Measurements from ENCODE around the gene POLE3.
"Not testable (repeated sequence)": the region's sequence is repeated elsewhere in the genome, so short reads cannot be mapped to it uniquely, and the experiment has no call there.

Gene POLE3, protein sequence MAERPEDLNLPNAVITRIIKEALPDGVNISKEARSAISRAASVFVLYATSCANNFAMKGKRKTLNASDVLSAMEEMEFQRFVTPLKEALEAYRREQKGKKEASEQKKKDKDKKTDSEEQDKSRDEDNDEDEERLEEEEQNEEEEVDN

DNA sequence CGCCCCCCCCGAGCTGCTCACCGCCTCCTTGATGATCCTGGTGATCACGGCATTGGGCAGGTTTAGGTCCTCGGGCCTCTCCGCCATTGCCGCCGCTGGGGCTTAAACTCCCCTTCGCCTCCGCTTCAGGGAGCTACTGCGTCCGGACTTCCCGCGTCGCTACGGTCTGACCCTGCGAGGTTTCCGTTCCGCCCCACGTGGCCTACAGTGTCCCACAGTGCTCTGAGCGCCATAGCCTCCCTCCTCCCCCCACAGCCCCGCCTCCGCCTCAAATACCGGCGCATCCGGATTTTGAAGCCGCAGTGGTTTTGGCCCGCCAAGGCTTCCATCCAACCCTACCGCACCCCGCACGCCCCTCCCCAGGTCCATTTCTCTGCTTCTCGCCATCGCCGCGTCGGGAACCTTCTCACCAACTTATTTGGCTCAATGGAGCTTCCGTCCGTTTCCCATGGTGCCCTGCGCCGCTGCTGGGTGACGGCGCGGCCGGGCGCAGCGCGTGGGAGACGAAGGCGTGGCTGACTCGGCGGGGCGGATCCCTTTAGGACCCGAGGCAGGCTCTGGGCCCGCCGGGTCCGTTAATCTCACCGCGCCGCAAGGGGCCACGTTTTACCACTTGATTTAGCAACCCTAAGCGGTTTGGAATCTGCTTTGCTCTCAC, at the start of gene POLE3, which contains the start of gene C9orf43:
POLE3 (minus strand) TSS at position 469 of the 658 bp plus-strand sequence; CDS start at position 87, 382 bp downstream.
C9orf43 (plus strand) TSS at position 541 of the 658 bp plus-strand sequence. CDS start 2,747 bp downstream, outside the sequence.
- DNase-seq (ENCODE audit: low read depth) = peak; percentile 91

DNA sequence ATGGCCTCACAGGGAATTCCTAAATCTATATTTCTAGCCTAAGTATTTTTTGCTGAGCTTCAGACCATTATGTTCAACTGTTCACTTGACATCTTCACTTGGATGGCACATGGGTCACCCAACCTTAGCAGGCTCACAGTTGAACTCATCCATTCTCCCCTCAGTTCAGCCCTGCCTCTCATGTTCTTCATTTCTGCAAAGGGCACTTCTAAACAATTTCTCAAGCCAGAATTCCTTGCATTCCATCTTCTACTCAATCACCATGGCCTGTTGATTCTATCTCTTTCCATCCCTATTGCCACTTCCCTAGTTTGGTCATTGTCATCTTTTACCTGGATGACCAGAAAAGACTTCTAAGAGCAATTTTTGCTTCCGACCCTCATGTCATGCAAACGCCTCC, 45.8 kb upstream of the POLE3 start:
- no peak for DNase-seq (ENCODE audit: low read depth)

DNA sequence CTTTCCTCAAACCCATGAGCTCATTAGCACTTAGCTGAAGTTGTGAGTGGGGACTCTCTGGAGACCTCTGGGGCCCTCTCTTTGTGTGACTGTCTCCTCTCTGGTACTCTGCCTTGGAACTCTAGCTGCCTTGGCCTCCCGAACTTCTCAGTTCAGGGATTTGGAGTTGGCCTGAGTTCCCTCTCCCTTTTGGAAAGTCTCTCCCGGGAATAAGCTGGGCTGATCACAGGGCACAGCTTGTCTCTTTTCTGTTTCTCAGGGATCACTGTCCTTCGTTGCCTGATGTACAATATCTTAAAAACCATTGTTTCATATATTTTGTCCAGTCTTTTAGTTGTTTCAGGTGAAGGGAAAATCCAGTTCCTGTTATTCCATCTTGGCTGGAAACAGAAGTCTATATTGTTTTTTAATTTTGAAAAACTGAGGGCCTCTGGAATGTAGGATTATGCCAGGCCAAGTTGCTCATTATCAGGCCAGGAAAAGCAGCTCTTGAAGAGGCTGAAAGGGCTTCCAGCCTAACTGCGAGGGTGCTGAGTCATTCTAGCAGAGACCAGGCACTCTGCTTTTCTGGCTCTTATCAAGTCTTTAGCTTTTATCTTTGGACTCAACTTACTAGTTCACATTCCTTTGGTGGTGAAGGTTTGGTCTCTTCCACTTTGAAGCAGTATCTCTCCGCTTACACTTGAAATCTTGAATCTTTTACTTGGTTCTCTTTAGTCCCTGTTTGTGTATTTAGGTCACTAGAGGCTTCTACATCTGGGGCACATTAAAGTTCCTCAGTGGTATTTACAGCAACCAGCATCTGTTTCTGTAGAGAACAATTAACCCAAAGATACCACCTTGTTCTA, 44.7 kb upstream of the POLE3 start:
- DNase-seq (ENCODE audit: low read depth) = peak; percentile 69

DNA sequence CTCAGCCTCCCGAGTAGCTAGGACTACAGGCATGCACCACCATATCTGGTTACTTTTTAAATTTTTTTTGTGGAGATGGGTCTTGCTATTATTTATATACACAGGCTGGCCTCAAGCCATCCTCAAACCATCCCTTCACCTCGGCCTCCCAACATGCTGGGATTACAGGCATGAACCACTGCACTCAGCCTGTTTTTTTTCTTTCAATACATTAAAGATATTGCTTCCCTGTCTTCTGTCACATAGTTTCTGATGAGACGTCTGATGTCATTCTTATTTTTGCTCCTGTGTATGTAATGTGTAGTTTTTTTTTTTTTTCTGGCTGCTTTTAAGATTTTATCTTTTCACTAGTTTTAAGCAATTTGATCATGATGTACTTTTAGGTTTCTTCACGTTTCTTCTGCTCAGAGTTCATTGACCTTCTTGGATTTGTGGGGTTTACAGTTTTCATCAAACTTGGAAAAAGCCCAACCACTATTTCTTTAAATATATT, 41.7 kb upstream of the POLE3 start:
- no peak for DNase-seq (ENCODE audit: low read depth)

DNA sequence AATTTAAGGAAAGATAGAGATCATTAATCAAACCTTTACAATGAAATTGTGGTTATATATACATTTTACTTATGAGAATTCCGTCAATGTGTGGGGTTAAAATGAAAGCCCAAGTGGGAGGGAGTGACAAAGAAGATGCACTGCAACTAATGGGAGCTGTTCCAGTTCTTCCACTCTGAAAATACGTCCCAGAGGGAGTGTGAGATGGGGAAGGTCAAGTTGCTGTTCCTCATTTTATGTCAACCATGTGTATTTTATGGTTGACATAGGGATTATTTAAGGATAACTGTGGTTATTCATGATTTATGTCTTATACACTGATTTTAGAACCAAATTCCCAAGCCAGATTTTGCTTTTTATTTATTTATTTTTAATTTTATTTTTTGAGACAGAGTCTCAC, 38.9 kb upstream of the POLE3 start:
- DNase-seq (ENCODE audit: low read depth) = no peak

DNA sequence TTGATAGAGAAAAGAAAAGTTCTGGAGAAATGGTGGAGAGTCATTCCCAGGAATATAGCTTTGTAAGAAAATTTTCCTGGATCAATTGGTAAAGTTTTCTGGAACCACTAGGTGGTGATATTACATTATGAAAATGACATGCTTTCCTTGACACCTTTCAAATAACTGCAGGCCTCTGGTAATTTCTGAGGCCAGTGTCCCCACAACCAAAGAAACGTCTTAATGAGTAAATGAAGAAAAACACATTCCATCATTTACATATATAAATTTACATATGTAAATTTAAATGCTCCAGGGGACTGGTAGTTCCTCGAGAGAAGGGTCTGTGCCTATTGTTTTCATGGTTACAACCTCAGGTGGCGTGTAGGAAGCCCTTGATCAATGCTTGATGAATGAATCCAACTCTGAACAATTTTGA, 35.9 kb upstream of the POLE3 start:
- no peak for DNase-seq (ENCODE audit: low read depth)

DNA sequence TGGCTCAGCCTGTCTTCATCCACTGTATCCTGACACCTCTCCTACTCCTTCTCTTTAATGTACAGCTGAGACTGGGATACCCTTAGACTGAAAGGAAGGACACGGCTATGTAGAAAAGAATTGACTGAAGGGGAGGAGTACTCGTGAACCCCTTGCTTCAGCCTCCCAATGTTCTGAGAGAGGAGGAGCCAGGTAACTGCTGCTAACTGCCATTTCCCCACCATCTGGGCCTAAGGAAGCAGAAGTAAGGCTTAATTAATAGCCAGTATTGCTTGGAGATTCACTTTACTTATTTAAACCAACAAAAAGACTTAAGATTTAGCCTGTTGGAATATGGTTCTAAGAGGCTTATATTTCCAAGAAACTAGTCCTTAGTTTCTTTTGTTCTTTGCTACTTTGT, 34.3 kb upstream of the POLE3 start:
- no peak for DNase-seq (ENCODE audit: low read depth)

DNA sequence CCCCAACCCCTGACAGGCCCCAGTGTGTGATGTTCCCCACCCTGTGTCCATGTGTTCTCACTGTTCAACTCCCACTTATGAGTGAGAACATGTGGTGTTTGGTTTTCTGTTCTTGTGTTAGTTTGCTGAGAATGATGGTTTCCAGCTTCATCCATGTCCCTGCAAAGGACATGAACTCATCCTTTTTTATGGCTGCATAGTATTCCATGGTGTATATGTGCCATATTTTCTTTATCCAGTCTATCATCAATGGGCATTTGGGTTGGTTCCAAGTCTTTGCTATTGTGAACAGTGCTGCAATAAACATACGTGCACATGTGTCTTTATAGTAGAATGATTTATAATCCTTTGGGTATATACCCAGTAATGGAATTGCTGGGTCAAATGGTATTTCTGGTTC, 27.2 kb upstream of the POLE3 start:
- not testable (repeated sequence) for DNase-seq (ENCODE audit: low read depth)

DNA sequence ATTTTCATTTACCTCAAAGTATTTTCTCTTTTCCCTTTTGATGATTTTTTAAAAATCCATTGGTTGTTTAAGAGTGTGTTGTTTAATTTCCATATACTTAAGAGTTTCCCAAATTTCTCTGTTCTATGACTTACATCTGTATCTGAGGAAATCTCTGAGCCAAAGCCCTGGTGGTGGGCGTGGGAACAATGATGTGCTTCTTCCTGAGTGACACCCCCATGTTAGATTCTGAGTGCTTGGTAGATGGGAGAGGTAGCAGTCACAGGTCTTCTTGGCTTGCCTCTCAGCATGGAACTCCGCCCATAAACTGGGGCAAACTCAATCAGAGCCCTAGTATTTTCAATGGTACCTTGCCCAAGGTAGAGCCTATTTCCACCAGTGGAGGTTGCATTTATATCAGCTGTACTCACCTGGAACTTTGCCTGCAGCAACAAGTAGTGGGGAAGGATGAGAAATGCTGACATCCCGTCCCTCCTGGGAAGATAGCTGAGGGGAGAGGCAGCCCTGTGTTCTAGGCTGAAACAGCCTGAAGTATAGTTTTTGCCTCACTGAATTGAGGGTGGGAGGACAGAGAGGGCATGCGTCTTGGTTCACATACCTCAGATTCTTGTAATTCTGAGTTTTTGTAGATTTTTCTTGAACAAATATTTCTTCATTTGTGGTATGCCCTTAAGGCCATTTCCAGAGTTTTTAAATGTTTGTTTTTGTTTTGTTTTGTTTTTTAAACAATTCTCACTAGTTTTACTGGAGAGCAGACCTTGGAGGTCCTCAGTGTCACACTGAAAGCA, 26.4 kb upstream of the POLE3 start:
- no peak for DNase-seq (ENCODE audit: low read depth)

DNA sequence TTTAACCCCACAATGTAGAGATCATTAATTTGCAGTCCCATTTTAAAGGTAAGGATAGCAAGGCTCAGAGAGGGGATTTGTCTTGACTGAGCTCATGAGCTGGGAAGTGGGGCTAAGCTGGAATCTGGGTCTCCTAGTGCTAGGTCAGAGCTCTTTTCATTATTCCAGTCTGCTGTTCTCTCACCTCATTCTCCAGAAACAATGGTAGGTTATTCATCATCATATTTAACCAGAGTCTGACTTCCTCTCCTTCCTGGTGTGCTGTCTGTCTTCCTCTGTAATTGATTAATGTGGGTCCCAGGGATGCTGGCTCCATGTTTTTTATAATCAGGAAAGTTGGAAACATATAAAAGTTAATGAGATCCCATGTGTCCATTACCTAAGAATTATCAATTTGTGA, 20.7 kb upstream of the POLE3 start:
- no peak for DNase-seq (ENCODE audit: low read depth)

DNA sequence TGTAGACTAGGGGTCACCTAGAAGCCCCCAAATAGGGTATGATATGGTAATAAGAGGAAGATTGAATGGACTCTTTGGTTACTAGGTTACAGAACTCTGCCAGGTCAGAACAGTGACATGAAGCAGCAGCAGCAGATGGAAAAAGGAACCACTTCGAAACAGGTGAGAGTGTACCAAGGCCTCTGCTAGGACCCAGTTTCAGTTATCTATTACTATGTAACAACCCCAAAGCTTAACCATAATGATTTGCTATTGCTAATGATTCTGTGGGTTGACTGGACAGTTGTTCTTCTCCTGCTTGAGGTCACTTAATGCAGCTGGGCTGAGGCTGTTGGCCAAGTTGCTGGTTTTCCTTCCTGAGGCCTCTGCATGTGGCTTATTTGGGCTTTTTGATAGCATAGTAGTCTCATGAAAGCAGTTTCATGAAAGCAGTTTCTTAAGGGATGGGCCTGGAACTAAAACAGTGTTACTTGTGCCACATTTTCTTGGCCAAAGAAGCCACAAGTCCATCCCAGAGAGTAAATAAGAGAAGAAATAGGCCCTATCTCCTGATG, 17.7 kb upstream of the POLE3 start:
- DNase-seq (ENCODE audit: low read depth) = no peak

DNA sequence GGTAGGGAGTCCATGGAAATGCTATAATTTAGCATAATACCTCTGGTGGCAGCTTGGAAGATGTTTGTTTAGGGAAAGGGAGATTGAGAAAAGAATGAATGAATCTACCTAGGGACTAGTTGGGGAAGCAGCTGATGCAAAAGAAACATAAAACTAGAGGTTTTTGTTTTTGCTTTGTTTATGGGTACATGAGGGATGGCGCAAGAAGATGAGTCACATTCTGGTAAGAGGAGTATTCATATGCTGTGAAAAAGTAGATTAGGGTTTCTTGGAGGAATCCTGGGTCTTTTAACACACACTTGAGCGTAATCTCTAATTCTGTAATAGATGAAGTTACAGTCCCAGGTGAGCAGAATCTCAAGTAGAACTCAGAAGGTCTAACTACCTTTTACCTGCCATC, 17.2 kb upstream of the POLE3 start:
- DNase-seq (ENCODE audit: low read depth) = no peak

DNA sequence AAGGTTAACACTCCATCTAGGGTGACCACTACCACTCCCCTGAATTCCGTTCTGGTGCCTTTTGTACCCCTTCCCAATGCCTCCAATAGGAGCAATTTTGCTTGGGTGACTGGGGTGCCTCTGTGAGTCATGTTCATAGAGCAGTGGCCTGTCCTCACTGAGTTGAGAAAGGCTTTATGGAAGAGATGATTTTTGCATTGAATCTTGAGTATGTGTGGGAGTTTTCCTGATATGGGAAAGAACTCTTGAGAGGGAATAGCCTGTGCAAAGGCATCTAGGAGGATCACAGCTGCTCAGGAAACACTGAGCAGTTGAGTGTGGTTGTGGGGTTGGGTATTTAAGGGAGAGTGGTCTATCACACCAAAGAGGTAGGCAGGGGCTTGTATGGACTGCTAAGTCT, 16.2 kb upstream of the POLE3 start:
- DNase-seq (ENCODE audit: low read depth) = no peak

DNA sequence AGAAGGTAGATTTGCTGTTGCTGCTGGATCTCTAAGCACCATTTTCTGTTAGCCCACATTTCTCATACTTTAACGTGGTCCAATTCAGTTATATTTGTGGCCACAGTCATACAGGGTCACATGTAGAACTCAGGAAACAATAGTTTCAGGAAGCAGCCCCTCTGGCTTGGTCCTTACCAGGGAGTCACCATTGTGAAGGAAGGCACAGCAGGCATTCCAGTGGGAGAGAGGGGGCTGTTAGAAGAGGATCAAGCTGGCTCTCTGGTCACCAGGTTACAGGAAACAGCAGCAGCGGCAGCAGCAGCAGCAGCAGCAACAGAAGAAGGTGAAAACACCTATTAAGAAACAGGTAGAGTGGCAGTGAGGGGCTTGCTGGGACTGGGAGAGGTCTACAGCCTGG, 14.6 kb upstream of the POLE3 start:
- no peak for DNase-seq (ENCODE audit: low read depth)

DNA sequence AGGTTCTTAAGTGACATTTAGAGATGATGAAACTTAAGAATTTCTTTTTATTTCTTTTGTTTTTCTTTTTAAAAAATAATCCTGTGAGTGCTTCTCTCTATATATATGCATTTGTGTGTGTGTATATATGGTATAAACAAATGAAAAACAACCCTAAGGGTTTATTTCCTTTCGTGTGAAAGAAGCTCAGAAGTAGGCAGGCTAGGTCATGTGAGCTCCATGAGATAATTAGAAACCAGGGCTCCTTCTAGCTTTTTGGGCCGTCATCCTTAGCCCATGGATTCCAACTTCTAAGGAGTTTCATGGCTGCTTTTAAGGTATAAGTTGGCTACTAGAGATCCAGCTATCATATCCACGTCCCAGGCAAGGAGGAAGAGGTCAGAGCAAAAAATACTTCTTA, 11.3 kb upstream of the POLE3 start:
- DNase-seq (ENCODE audit: low read depth) = no peak

DNA sequence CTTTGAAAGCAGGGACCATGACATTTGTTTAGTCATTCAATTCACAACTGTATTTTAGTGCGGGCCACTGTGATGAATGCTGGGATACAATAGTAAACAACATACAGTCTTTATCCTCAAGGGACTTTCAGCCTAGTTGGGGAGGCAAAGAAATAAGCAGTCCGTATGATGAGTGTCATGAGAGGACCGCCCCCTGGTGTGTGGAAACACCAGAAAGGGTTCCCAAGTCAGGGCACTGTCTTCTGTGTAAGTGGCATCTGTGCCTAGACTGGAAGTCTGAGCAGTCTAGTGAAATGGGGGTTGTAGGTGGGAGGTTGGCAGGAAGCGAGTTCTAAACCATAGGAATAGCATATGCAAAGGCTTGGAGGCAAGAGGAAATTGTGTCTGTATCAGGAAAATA, 6.9 kb upstream of the POLE3 start:
- DNase-seq (ENCODE audit: low read depth) = no peak

DNA sequence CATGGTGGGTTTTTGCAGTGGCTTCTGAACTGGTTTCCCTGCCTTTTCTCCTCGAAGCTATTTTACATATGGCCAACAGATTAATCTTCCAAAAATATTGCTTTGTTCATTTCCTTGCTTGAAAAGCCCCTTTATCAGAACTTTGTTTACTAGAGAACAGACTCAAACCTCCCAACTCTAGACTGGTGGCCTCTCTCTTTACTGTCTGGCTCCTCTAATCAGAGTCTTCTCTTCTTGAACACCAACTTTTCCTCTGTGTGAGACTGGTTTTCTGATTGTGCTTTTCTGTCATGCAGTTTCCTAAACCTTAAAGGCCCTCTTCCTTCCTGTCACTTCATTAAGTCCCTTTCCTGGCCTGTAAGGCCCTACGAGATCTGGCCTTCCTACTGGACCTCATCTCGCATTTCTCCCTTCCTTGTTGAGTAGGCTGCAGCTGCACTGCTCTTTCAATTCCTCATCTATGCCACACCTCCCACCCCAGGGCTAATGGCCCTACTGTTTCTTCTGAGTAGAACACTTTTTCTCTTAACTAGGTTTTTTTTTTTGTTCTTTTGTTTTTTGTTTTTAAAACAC, 5.8 kb upstream of the POLE3 start:
- DNase-seq (ENCODE audit: low read depth) = no peak

DNA sequence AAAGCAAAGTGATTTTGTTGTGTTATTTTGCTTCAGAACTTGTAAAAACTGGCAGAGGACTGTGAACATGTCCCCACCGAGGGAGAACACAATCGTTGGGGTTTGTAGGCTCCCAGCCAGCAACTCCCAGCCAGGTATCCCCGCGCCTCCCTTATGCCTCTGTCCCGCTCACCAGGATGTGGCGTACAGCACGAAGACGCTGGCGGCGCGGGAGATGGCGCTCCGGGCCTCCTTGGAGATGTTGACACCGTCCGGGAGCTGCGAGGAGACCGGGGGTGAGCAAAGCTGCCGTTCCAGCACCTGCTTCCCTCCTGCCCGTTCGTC, 630 bp downstream of the POLE3 start:
- DNase-seq (ENCODE audit: low read depth) = no peak

DNA sequence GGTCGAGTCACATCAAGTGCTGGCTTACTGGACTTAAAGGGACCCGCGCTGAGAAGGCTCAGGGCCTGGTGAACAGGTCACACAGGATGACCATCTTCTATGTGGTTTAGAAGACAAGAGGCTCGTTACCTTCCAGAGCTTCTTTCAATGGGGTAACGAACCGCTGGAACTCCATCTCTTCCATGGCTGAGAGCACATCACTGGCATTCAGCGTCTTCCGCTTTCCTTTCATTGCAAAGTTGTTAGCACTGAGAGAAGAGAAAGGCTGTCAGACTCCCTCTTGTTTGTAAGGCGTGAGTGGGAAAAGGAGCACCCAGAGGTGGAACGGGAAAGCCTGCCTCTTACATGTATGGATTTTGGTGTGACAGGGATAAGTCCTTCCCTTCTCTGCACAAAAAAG, 994 bp downstream of the POLE3 start:
- DNase-seq (ENCODE audit: low read depth) = no peak

DNA sequence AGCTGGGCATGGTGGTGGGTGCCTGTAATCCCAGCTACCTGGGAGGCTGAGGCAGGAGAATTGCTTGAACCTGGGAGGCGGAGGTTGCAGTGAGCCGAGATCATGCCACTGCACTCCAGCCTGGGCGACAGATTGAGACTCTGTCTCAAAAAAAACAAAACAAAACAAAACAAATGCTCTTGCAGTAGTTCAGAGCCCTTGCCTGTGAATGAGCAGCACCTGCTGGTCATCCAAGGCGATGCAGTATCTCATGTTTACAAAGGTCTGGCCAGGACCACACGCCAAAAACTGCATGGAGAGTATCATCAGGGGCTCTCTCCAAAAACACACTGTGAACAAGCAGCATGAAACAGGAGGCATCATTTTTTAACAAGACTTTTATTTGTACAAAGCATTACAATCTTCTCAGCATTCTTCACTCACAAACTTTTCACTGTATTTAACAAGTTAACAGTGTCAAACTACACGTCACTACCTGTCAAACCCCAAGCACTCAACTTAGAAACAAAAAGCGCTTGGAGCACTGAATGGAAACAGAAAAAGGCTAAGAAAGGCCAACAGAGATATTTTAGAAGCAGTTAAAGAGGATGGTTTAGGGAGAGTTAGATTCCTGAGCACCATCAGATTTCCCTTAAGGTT, 3.5 kb downstream of the POLE3 start:
- not testable (repeated sequence) for DNase-seq (ENCODE audit: low read depth)

DNA sequence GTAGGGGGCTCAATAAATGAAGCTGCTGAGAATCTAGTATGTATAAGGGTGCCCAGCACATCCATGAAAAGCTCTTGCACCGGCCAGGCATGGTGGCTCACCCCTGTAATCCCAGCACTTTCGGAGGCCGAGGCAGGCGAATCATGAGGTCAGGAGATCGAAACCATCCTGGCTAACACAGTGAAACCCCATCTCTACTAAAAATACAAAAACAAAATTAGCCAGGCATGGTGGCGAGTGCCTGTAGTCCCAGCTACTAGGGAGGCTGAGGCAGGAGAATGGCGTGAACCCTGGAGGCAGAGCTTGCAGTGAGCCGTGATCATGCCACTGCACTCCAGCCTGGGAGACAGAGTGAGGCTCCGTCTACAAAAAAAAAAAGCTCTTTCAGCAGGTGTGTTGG, 4.1 kb downstream of the POLE3 start:
- not testable (repeated sequence) for DNase-seq (ENCODE audit: low read depth)
